A549 (cell line): ENCODE measurements around the gene BCL3.

Experiments
- BHLHE40 ChIP-seq: IDR thresholded peaks from 2 replicates; pipeline ENCODE4 v1.6.1; 2012; ENCODE audit warnings: low read depth, low read length, inconsistent platforms
- CEBPB ChIP-seq, 2 experiments: fragments of >200 bp in 1 of 2; sonication (Bioruptor Twin) in 1 of 2; formaldehyde crosslinking in 1 of 2; IDR thresholded peaks; 2 replicates each; pipeline ENCODE4 v1.6.1; 2012 to 2016
- CTCF ChIP-seq: fragments of >200 bp; sonication (Bioruptor Twin); formaldehyde crosslinking; IDR thresholded peaks from 3 replicates; pipeline ENCODE4 v1.5.1; 2016
- HMGXB4 ChIP-seq: fragments of 250-450 bp; sonication (Bioruptor Pico); IDR thresholded peaks from 2 replicates; pipeline ENCODE4 v1.5.0; 2021; ENCODE audit warnings: mild to moderate bottlenecking, moderate library complexity, borderline replicate concordance
- JUN ChIP-seq, 2 experiments: fragments of >200 bp; sonication (Bioruptor Twin); formaldehyde crosslinking; IDR thresholded peaks; 2 replicates in 1 of 2; 3 replicates in 1 of 2; pipeline ENCODE4 v1.6.1; 2016 to 2017
- MAFK ChIP-seq: fragments of 450-650 bp; IDR thresholded peaks from 2 replicates; pipeline ENCODE4 v1.6.1; 2014; ENCODE audit not compliant: partially characterized antibody
- MAX ChIP-seq: IDR thresholded peaks from 2 replicates; pipeline ENCODE4 v1.6.1; 2012
- PHF8 ChIP-seq: fragments of 200-600 bp; sonication (generic); IDR thresholded peaks from 2 replicates; pipeline ENCODE4 v1.6.1; 2016; ENCODE audit warnings: low read depth, mild to moderate bottlenecking, antibody characterized with exemption, moderate library complexity, borderline replicate concordance
- POLR2A ChIP-seq: IDR thresholded peaks from 2 replicates; pipeline ENCODE4 v1.6.1; 2012; ENCODE audit warnings: mild to moderate bottlenecking, low read length
- REST ChIP-seq: fragments of 200-600 bp; sonication (generic); IDR thresholded peaks from 2 replicates; pipeline ENCODE4 v1.6.1; 2016; ENCODE audit warnings: antibody characterized with exemption, mild to moderate bottlenecking, moderate library complexity
- ZFP36 ChIP-seq: fragments of 450-650 bp; IDR thresholded peaks from 2 replicates; pipeline ENCODE4 v1.6.1; 2014; ENCODE audit warnings: borderline replicate concordance; ENCODE audit not compliant: partially characterized antibody

GRCh38 chr19:44742330-44743061 is 6.0 kb upstream of the BCL3 start:
- no peak for TF ChIP-seq BHLHE40
- TF ChIP-seq PHF8: no peak
- TF ChIP-seq CTCF: no peak
- no peak for TF ChIP-seq REST
- TF ChIP-seq POLR2A: 0 out of 2 replicates have a peak, but pooled peaks have one; percentile 9
- no peak for TF ChIP-seq CEBPB (IDR thresholded peaks at IDR 0.05)
- TF ChIP-seq MAX: no peak
- no peak; the same call in 1 of the 2 replicates for TF ChIP-seq HMGXB4 (CRISPR knock-in tag)
- no peak for TF ChIP-seq MAFK
- no peak for TF ChIP-seq ZFP36
- TF ChIP-seq JUN (IDR thresholded peaks at IDR 0.05): no peak
